Measurements from ENCODE around the gene C4orf54.

The C4orf54 gene

GRCh38 chr4:99657798-99658197, at the start of gene C4orf54:
TSS of gene C4orf54 (minus strand) at chr4:99657828. CDS start at chr4:99654648, 3,180 bp downstream.
- DNase-seq, result no peak

- no peak for DNase-seq
Observed at GRCh38 chr4:99705891-99706290, 48.3 kb upstream of the C4orf54 start.

GRCh38 chr4:99696801-99697200, 39.2 kb upstream of the C4orf54 start:
- no peak for DNase-seq

- no peak for DNase-seq
Observed at GRCh38 chr4:99693140-99693539, 35.5 kb upstream of the C4orf54 start.

GRCh38 chr4:99690990-99691389, 33.4 kb upstream of the C4orf54 start:
- no peak for DNase-seq

- DNase-seq, result no peak
Observed at GRCh38 chr4:99690472-99690871, 32.8 kb upstream of the C4orf54 start.

- no peak for DNase-seq
Observed at GRCh38 chr4:99687120-99687519, 29.5 kb upstream of the C4orf54 start.

GRCh38 chr4:99685234-99685633, 27.6 kb upstream of the C4orf54 start:
- DNase-seq, result no peak

- DNase-seq, result no peak
Observed at GRCh38 chr4:99683895-99684294, 26.3 kb upstream of the C4orf54 start.

GRCh38 chr4:99679976-99680375, 22.3 kb upstream of the C4orf54 start:
- DNase-seq, result no peak

- no peak for DNase-seq
Observed at GRCh38 chr4:99679204-99679603, 21.6 kb upstream of the C4orf54 start.

- no peak for DNase-seq
Observed at GRCh38 chr4:99677161-99677560, 19.5 kb upstream of the C4orf54 start.

GRCh38 chr4:99670409-99671073, 12.9 kb upstream of the C4orf54 start:
- DNase-seq, result no peak

- no peak for DNase-seq
Observed at GRCh38 chr4:99669084-99669483, 11.5 kb upstream of the C4orf54 start.

GRCh38 chr4:99668472-99668871, 10.8 kb upstream of the C4orf54 start:
- DNase-seq, result no peak

- no peak for DNase-seq
Observed at GRCh38 chr4:99665983-99666382, 8.4 kb upstream of the C4orf54 start.

GRCh38 chr4:99664716-99665115, 7.1 kb upstream of the C4orf54 start:
- DNase-seq, result no peak

GRCh38 chr4:99661907-99662306, 4.3 kb upstream of the C4orf54 start:
- no peak for DNase-seq

- DNase-seq, result no peak
Observed at GRCh38 chr4:99658666-99659065, 1.0 kb upstream of the C4orf54 start.

GRCh38 chr4:99655308-99656081, 2.1 kb downstream of the C4orf54 start:
- no peak for DNase-seq

- no peak for DNase-seq
Observed at GRCh38 chr4:99654361-99654761, 3.3 kb downstream of the C4orf54 start.

GRCh38 chr4:99653916-99654315, 3.7 kb downstream of the C4orf54 start:
- DNase-seq, result no peak

GRCh38 chr4:99652596-99653436, 4.8 kb downstream of the C4orf54 start:
- DNase-seq, result no peak

Measured in activated gamma-delta T cell treated with Interleukin-2 at 50 U/mL for 16 hours (primary cell).